Suprapubic skin (tissue), 4 donors: Measurements from ENCODE around the gene CDK5R1. TPM values are rescaled to one million over a fixed set of nuclear protein-coding genes. Genes with fewer than 3 reads are reported as not detected.

Source experiments
- DNase-seq, 2 donors: peaks; one replicate each; pipeline ENCODE4 v3.0.0-alpha.2; 2019; ENCODE audit warnings: low spot score in 2 of 2
- H3K27ac ChIP-seq: fragments of 200-600 bp; sonication (generic); one replicate; pipeline ENCODE4 v1.5.1; 2019
- H3K27me3 ChIP-seq: fragments of 200-600 bp; sonication (generic); one replicate; pipeline ENCODE4 v1.5.1; 2019
- H3K36me3 ChIP-seq: fragments of 200-600 bp; sonication (generic); one replicate; pipeline ENCODE4 v1.5.1; 2019
- H3K4me1 ChIP-seq: fragments of 200-600 bp; sonication (generic); one replicate; pipeline ENCODE4 v1.5.1; 2019
- H3K4me3 ChIP-seq: fragments of 200-600 bp; sonication (generic); one replicate; pipeline ENCODE4 v1.5.1; 2019; ENCODE audit warnings: mild to moderate bottlenecking
- H3K9me3 ChIP-seq: fragments of 200-600 bp; sonication (generic); one replicate; pipeline ENCODE4 v1.5.1; 2019
- EP300 ChIP-seq: sonication (generic); formaldehyde crosslinking; IDR thresholded peaks from one replicate; pipeline ENCODE4 v1.6.1; 2017; ENCODE audit warnings: antibody characterized with exemption
- POLR2A ChIP-seq, 2 donors: fragments of 450-650 bp; IDR thresholded peaks; one replicate each; pipeline ENCODE4 v1.6.1; 2017; ENCODE audit warnings: antibody characterized with exemption in 2 of 2, mild to moderate bottlenecking in 2 of 2, moderate library complexity in 2 of 2
- POLR2AphosphoS5 ChIP-seq, 3 donors: sonication (generic); formaldehyde crosslinking; IDR thresholded peaks; one replicate each; pipeline ENCODE4 v1.6.1; 2017; ENCODE audit warnings: antibody characterized with exemption in 3 of 3
- WGBS: methylation state at CpG from one replicate; pipeline ENCODE4 v1.1.5; 2018; 5-methylcytosine and 5-hydroxymethylcytosine counted together
- total RNA-seq, 4 donors: library from RNA; depleted of rRNA; stranded (reverse); fragments of >200 nt; gene quantifications; one replicate each; pipeline ENCODE4 v1.1.0, GENCODE V29; 2016
- TF ChIP-seq, protein P1 (sequence below), 2 donors: fragments of 200-600 bp in 1 of 2; fragments of 450-650 bp in 1 of 2; sonication (generic) in 1 of 2; IDR thresholded peaks; one replicate each; pipeline ENCODE4 v1.5.1; 2016 to 2019; ENCODE audit warnings: antibody characterized with exemption in 2 of 2, mild to moderate bottlenecking in 1 of 2, moderate library complexity in 1 of 2

Gene CDK5R1
- total RNA-seq, 4 donors from 2014 or later = 3.5 to 6.9 (median 5.5) TPM

DNA sequence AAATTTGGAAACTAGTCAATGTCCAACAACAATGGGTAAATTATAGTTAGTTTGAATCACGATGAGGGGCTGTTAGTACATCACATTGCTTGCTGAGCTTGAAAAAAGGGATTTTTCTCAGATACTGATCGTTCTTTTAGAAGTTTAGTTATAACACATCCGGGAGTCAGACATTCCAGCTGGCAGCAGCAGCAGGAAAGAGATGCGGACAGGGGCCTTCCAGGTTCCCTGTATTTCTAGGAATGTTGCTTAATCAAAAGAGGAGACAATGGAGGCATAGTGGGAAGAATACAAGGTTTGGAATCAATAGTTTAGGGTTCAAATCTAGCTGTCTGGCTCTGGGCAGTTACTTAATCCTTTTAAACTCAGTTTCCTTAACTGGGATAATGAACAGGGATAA lies 27.8 kb downstream of the CDK5R1 start:
- 73% methylated on average over 4 of the region's 4 CpGs for WGBS
- peak in 1 of 2 donors; percentile 5 for DNase-seq
- no peak for TF ChIP-seq POLR2A (IDR thresholded peaks at IDR 0.05)
- TF ChIP-seq, protein P1, sequence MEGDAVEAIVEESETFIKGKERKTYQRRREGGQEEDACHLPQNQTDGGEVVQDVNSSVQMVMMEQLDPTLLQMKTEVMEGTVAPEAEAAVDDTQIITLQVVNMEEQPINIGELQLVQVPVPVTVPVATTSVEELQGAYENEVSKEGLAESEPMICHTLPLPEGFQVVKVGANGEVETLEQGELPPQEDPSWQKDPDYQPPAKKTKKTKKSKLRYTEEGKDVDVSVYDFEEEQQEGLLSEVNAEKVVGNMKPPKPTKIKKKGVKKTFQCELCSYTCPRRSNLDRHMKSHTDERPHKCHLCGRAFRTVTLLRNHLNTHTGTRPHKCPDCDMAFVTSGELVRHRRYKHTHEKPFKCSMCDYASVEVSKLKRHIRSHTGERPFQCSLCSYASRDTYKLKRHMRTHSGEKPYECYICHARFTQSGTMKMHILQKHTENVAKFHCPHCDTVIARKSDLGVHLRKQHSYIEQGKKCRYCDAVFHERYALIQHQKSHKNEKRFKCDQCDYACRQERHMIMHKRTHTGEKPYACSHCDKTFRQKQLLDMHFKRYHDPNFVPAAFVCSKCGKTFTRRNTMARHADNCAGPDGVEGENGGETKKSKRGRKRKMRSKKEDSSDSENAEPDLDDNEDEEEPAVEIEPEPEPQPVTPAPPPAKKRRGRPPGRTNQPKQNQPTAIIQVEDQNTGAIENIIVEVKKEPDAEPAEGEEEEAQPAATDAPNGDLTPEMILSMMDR (IDR thresholded peaks at IDR 0.05) = no peak
- no peak for TF ChIP-seq EP300
- no peak for TF ChIP-seq POLR2AphosphoS5 (IDR thresholded peaks at IDR 0.05)
- H3K27me3 ChIP-seq = no peaks in the 10 kb centered on the region
- H3K27ac ChIP-seq = no peak overlapping the region
- H3K9me3 ChIP-seq = no peaks in the 10 kb centered on the region
- no peak overlapping the region for H3K4me3 ChIP-seq
- H3K4me1 ChIP-seq = peaks cover 10% of the 10 kb centered on the region
- H3K36me3 ChIP-seq = no peaks in the 10 kb centered on the region

DNA sequence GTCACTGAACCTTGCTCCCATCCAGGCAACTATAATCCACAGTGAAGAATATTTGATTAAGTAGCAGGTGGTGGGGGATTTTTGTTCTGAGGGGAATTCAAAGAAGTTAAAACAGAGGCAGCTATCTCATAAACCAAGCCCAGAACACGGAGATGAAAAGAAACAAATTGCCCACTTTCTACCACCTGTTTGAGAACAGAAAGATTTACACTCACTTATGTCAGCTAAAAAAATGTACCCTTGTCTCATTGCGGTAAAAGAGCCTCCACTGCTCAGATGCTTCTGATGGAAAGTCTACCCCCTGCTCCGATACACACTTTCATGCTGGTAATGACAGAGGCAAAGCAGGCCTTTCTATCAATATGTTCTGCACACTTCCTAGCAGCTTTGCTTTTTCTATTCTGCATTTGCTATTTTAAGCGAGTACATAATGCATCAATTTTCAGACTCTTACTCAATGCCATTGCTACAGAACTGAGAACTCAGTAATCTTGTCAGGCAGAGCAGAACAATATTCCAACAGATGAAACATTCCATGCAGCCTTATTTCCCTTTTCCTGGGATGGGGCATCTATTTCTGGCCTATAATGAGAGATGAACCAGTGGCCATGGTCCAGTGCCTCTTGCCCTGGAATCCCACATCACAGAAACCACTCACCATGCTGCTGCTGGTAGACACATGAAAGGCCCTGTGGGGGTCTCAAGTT lies 29.0 kb downstream of the CDK5R1 start:
- Histone ChIP-seq H3K36me3 (no peaks in the 10 kb centered on the region), H3K4me1 (peaks cover 21% of the 10 kb centered on the region), H3K9me3 (no peaks in the 10 kb centered on the region), H3K4me3 (no peak overlapping the region), H3K27me3 (no peaks in the 10 kb centered on the region), H3K27ac (no peak overlapping the region)
- WGBS = 89% methylated on average over 4 of the region's 4 CpGs
- DNase-seq = peak in 1 of 2 donors; percentile 4
- TF ChIP-seq POLR2AphosphoS5 (IDR thresholded peaks at IDR 0.05) (no peak), EP300 (no peak), POLR2A (IDR thresholded peaks at IDR 0.05) (no peak)
- TF ChIP-seq, protein P1 (IDR thresholded peaks at IDR 0.05) = no peak

DNA sequence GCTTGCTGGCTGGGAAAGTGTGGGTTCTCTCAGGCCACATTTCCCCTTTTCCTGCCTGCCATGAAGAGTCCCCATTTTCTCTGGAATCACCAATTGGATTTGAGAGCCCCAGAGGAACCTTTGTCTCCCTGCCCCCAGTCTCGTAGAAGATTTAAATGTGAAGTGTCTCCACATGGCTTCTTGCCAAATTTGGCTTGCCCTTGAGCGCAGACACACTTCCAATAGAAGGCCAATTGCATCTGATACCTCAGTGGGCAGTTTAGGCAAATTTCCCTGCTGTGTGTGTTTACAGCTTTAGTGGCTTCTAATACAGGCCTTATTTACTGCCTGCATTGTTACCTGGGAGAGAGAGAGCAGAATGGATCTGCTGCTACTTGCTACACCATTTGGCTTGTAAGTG lies 29.7 kb downstream of the CDK5R1 start:
- TF ChIP-seq EP300 = no peak
- TF ChIP-seq POLR2A (IDR thresholded peaks at IDR 0.05) = no peak
- peak in 1 of 2 donors; percentile 24 for DNase-seq
- Histone ChIP-seq H3K27ac (no peak overlapping the region), H3K4me1 (peaks cover 22% of the 10 kb centered on the region), H3K4me3 (no peak overlapping the region), H3K9me3 (no peaks in the 10 kb centered on the region), H3K36me3 (no peaks in the 10 kb centered on the region), H3K27me3 (no peaks in the 10 kb centered on the region)
- WGBS = 71% methylated on average over 2 of the region's 2 CpGs

DNA sequence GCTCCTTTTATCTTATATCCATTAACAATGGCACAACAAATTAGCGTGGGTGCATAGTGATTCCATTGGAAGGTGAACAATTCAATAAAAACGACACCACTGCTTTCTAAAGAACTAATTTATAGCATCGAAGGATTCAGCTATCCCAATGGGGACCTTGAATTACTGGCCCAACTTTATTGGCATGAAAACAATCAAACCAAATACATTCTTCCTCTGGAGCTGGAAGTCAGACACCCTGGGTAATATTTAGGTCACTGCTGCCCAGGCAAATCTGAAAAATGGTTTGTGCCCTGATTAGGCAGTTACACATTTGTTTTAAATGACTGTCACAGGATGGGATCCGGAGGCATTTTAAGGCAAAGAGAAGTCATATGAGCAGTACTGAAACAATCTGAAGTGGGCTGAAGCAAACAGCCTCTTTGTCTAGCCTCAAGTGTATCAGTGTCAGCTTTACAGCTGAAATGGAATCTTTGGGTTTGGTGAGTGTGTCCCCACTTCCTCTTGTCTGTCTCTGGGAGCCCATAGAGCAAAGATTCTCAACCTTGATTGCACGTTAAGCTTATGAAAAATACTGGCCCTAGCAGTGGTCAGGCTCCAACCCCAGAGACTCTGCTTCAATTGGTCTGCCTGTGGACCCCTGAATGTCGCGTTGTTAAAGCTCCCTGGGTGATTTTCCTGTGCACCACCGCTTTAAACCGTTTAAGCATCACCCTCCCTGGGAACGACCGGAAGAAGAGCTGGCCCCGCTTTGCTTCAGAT lies 30.3 kb downstream of the CDK5R1 start:
- no peak for TF ChIP-seq POLR2AphosphoS5 (IDR thresholded peaks at IDR 0.05)
- TF ChIP-seq EP300 = no peak
- TF ChIP-seq, protein P1 (IDR thresholded peaks at IDR 0.05) = no peak
- no peak for TF ChIP-seq POLR2A (IDR thresholded peaks at IDR 0.05)

DNA sequence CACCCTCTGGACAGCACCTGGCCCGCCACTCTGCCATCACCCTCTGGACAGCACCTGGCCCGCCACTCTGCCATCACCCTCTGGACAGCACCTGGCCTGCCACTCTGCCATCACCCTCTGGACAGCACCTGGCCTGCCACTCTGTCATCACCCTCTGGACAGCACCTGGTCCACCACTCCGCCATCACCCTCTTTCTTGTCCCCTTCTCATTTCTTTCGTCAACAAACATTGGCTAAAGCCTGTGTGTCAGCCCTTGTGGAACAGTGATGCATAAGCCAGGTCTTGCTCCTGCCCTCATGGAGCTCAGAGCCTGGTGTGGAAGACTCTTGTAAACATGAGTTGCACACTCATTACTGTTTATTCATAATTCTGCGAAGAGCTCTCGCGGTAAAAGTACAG lies 31.2 kb downstream of the CDK5R1 start:
- H3K4me3 ChIP-seq = no peak overlapping the region
- peak in 1 of 2 donors; percentile 21 for DNase-seq
- 95% methylated on average over 7 of the region's 7 CpGs for WGBS
- H3K4me1 ChIP-seq = peaks cover 22% of the 10 kb centered on the region
- no peak overlapping the region for H3K27ac ChIP-seq
- TF ChIP-seq, protein P1 (IDR thresholded peaks at IDR 0.05) = no peak
- no peak for TF ChIP-seq POLR2A (IDR thresholded peaks at IDR 0.05)
- no peak for TF ChIP-seq POLR2AphosphoS5 (IDR thresholded peaks at IDR 0.05)
- TF ChIP-seq EP300 = no peak
- no peaks in the 10 kb centered on the region for H3K9me3 ChIP-seq
- H3K27me3 ChIP-seq = no peaks in the 10 kb centered on the region
- no peaks in the 10 kb centered on the region for H3K36me3 ChIP-seq

More for the DNA sequence above, 30.3 kb downstream of the CDK5R1 start:
- Histone ChIP-seq H3K4me3 (no peak overlapping the region), H3K27me3 (no peaks in the 10 kb centered on the region), H3K27ac (no peak overlapping the region), H3K4me1 (peaks cover 22% of the 10 kb centered on the region), H3K36me3 (no peaks in the 10 kb centered on the region), H3K9me3 (no peaks in the 10 kb centered on the region)
- DNase-seq = peak in 1 of 2 donors; percentile 43
- WGBS = 80% methylated on average over 12 of the region's 12 CpGs
